ENCODE results near the gene CTDP1.
"Not testable (repeated sequence)": the region's sequence is repeated elsewhere in the genome, so short reads cannot be mapped to it uniquely, and the experiment has no call there.

Gene CTDP1

DNA sequence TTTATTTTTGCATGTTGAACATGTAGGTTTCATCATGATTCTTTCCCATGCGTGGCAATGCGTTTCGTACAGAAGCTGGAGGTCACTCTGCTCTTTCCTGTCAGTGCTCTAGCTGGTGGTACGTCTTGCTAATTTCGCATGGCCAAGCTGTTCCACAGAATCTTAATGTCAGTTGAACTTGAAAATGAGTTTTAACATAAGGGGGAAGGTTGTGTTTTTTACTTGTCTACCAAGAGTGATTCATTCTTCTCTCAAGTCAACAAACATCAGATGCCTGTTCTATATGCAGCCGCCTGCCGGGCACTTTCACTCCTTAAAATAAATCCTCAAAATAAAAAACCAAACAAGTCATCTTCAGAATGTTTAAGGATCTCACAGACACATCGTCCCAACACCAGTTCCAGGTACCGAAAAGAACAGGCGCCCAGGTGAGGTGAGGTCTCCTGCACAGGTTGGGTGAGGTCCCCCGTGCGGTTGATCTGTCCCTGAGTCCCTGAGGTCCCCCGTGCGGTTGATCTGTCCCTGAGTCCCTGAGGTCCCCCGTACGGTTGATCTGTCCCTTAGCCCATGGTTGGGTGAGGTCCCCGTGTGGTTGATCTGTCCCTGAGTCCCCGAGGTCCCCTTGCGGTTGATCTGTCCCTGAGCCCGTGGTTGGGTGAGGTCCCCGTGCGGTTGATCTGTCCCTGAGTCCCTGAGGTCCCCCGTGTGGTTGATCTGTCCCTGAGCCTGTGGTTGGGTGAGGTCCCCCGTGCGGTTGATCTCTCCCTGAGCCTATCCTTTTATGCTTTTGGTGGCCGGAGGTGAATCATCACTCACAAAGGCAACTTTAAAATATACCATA, 61.1 kb downstream of the CTDP1 start:
- ATAC-seq (no peak), DNase-seq (ENCODE audit: low spot score in 2 of 2) (no peak)
- Mint-ChIP-seq H3K4me1 (peaks cover 10% of the 10 kb centered on the region), H3K9me3 (peaks cover 3% of the 10 kb centered on the region), H3K27ac (peak overlapping the region; percentile 82), H3K4me3 (no peak overlapping the region), H3K36me3 (peaks cover 87% of the 10 kb centered on the region)

DNA sequence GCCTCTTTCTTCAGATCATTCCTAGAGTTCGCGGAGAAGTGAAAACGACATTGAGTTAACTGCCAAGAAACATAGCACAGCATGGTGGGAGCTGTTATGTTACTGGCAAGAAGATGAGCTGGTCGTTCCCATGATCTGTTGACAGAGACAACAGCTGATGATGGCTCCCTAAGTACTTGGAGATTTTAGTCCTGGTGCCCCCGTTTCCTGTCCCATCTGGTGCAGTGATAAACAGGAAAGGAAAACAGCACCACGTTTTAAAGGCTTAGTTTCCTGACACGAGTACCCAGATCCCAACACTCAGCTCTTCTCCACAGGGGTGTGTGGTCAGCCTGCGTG, 61.7 kb downstream of the CTDP1 start:
- Mint-ChIP-seq H3K9me3 (peaks cover 3% of the 10 kb centered on the region), H3K4me1 (peaks cover 10% of the 10 kb centered on the region), H3K36me3 (peaks cover 85% of the 10 kb centered on the region), H3K4me3 (no peak overlapping the region), H3K27ac (peak overlapping the region; percentile 82)
- ATAC-seq (no peak), DNase-seq (ENCODE audit: low spot score in 2 of 2) (no peak)

DNA sequence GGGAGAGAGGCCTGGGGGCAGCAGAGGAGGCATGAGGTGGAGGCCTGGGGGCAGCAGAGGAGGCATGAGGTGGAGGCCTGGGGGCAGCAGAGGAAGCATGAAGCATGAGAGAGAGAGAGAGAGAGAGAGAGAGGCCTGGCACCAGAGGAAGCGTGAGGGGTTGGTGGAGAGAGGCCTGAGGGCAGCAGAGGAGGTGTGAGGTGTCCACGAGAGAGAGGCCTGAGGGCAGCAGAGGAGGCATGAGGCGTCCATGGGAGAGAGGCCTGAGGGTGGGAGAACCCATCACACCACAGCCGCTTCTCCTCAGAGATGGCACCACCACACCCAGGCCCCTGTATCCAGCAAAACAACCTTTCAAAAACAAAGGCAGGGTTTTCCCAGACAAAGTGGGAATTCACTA, 62.5 kb downstream of the CTDP1 start:
- DNase-seq (ENCODE audit: low spot score in 2 of 2) (no peak), ATAC-seq (no peak)
- Mint-ChIP-seq H3K4me1 (peaks cover 10% of the 10 kb centered on the region), H3K9me3 (peaks cover 3% of the 10 kb centered on the region), H3K27ac (peak overlapping the region; percentile 82), H3K4me3 (no peak overlapping the region), H3K36me3 (peaks cover 85% of the 10 kb centered on the region)

GRCh38 chr18:79744625-79745024, 65.0 kb downstream of the CTDP1 start:
- DNase-seq (ENCODE audit: low spot score in 2 of 2) (no peak), ATAC-seq (no peak)
- peaks cover 73% of the 10 kb centered on the region for H3K36me3 Mint-ChIP-seq
- peaks cover 3% of the 10 kb centered on the region for H3K9me3 Mint-ChIP-seq
- H3K4me3 Mint-ChIP-seq, result no peak overlapping the region
- peaks cover 8% of the 10 kb centered on the region for H3K4me1 Mint-ChIP-seq
- peak overlapping the region; percentile 15 for H3K27ac Mint-ChIP-seq

GRCh38 chr18:79746730-79747129, 67.1 kb downstream of the CTDP1 start:
- H3K36me3 Mint-ChIP-seq, result peaks cover 67% of the 10 kb centered on the region
- DNase-seq (ENCODE audit: low spot score in 2 of 2), result no peak
- peaks cover 3% of the 10 kb centered on the region for H3K9me3 Mint-ChIP-seq
- H3K4me1 Mint-ChIP-seq, result peaks cover 12% of the 10 kb centered on the region
- no peak overlapping the region for H3K4me3 Mint-ChIP-seq
- no peak overlapping the region for H3K27ac Mint-ChIP-seq
- ATAC-seq, result no peak

- Mint-ChIP-seq H3K27ac (no peak overlapping the region), H3K36me3 (peaks cover 62% of the 10 kb centered on the region), H3K4me3 (no peak overlapping the region), H3K9me3 (peaks cover 3% of the 10 kb centered on the region), H3K4me1 (peaks cover 12% of the 10 kb centered on the region)
- ATAC-seq, result no peak
- DNase-seq (ENCODE audit: low spot score in 2 of 2), result no peak
Observed at GRCh38 chr18:79747156-79747845, 67.7 kb downstream of the CTDP1 start.

DNA sequence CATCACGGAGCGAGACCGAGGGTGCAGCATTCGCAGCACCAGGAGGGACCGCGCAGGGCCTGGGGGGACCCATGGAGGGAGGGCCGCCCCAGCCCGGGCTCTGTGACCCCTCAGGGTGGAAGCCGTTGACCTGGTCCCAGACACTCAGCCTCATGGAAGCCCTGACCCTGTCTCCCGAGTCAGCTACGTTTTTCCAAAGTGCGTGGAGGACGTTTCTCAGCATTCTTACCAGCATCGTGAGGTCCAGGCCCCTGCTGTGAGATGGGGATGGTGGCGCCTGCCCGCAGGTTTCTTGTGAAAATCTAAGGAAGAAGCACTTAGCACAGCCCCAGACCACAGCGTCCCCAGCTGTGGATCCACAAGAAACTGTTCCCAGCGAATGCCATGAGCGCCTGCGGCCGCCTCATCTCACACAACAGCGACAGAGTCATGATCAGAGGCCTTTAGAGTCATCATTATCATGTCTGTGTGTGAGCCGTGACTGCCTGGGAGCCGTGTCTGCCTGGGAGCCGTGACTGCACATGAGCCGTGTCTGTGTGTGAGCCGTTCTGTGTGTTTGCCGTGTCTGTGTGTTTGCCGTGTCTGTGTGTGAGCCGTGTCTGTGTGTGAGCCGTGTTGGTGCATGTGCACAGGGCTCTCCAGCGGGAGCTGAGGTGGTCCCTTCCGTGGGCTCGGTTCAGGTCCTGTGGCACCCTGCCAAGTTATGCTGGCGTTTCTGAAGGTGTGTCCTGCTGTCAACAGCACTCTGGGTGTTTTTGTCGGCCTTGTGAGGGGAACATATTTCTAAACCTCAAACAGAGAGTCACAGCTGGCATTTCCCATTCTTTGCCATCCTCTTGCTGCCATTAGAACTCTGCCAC, 68.9 kb downstream of the CTDP1 start:
- H3K9me3 Mint-ChIP-seq, result peaks cover 3% of the 10 kb centered on the region
- no peak overlapping the region for H3K4me3 Mint-ChIP-seq
- DNase-seq (ENCODE audit: low spot score in 2 of 2) (no peak), ATAC-seq (no peak)
- peaks cover 58% of the 10 kb centered on the region for H3K36me3 Mint-ChIP-seq
- no peak overlapping the region for H3K27ac Mint-ChIP-seq
- peaks cover 12% of the 10 kb centered on the region for H3K4me1 Mint-ChIP-seq

GRCh38 chr18:79749251-79750191, 69.9 kb downstream of the CTDP1 start:
- ATAC-seq (no peak), DNase-seq (ENCODE audit: low spot score in 2 of 2) (no peak)
- Mint-ChIP-seq H3K4me3 (no peak overlapping the region), H3K4me1 (peaks cover 9% of the 10 kb centered on the region), H3K9me3 (peaks cover 1% of the 10 kb centered on the region), H3K36me3 (peaks cover 58% of the 10 kb centered on the region), H3K27ac (no peak overlapping the region)

DNA sequence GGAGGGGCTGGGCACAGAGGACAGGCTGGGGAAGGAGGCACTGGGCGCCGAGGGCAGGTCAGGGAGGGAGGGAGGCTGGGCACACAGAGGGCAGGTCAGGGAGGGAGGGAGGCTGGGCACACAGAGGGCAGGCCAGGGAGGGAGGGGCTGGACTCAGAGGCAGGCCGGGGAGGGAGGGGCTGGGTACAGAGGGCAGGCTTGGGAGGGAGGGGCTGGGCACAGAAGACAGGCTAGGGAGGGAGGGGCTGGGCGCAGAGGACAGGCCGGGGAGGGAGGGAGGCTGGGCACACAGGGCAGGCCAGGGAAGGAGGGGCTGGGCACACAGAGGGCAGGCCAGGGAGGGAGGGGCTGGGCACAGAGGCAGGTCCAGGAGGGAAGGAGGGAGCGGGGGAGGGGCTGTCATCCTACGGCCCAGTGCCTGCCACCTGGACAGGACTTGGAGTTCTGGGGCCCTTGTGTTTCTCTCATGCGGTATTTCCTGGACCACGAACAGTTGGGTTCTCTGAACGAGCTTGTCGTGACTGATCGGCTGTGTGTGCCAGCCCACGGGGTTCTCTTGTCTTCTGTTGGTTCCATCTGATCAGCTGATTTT, 71.5 kb downstream of the CTDP1 start:
- Mint-ChIP-seq H3K9me3 (no peaks in the 10 kb centered on the region), H3K4me3 (no peak overlapping the region), H3K27ac (no peak overlapping the region)

GRCh38 chr18:79751918-79752578, 72.4 kb downstream of the CTDP1 start:
- not testable (repeated sequence) for ATAC-seq; H3K27ac Mint-ChIP-seq; DNase-seq (ENCODE audit: low spot score in 2 of 2); H3K4me3 Mint-ChIP-seq; H3K4me1 Mint-ChIP-seq; H3K9me3 Mint-ChIP-seq
- peaks cover 63% of the 10 kb centered on the region for H3K36me3 Mint-ChIP-seq

More for the DNA sequence above, 71.5 kb downstream of the CTDP1 start:
- DNase-seq (ENCODE audit: low spot score in 2 of 2), result no peak
- Mint-ChIP-seq H3K4me1 (peaks cover 6% of the 10 kb centered on the region), H3K36me3 (peaks cover 66% of the 10 kb centered on the region)
- no peak for ATAC-seq

- not testable (repeated sequence) for DNase-seq (ENCODE audit: low spot score in 2 of 2); H3K4me1 Mint-ChIP-seq; ATAC-seq; H3K4me3 Mint-ChIP-seq; H3K27ac Mint-ChIP-seq; H3K9me3 Mint-ChIP-seq
- H3K36me3 Mint-ChIP-seq, result peaks cover 70% of the 10 kb centered on the region
Observed at GRCh38 chr18:79752946-79753345, 73.3 kb downstream of the CTDP1 start.

DNA sequence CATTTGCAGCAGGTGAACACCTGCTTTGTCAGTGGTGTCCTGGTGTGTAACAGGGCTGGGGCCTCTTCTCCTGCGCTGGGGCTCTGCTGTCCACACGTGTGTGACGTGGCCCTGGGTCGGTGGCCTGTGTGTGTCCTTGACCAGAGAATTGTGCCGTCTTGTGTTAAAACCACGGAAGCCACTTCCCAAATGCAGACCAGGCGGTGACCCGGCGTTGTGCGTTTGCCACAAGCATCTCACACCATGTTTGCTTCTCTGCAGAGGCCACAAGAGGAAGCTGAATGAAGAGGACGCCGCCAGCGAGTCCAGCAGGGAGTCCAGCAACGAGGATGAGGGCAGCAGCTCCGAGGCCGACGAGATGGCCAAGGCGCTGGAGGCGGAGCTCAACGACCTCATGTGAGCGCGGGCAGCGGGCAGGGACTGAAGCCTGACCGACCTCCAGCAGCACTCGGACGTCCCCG, 73.8 kb downstream of the CTDP1 start:
- Mint-ChIP-seq H3K4me3 (no peak overlapping the region), H3K36me3 (peaks cover 72% of the 10 kb centered on the region), H3K4me1 (peaks cover 6% of the 10 kb centered on the region), H3K27ac (no peak overlapping the region), H3K9me3 (peaks cover 5% of the 10 kb centered on the region)
- ATAC-seq, result no peak
- DNase-seq (ENCODE audit: low spot score in 2 of 2), result no peak

- ATAC-seq, result no peak
- Mint-ChIP-seq H3K4me3 (no peak overlapping the region), H3K27ac (no peak overlapping the region), H3K4me1 (peaks cover 6% of the 10 kb centered on the region), H3K9me3 (peaks cover 5% of the 10 kb centered on the region), H3K36me3 (peaks cover 67% of the 10 kb centered on the region)
- DNase-seq (ENCODE audit: low spot score in 2 of 2), result no peak
Observed at GRCh38 chr18:79754022-79754761, 74.6 kb downstream of the CTDP1 start.

Data from stimulated activated effector memory CD8-positive, alpha-beta T cell treated with anti-CD3 and anti-CD28 coated beads, Interleukin-12 subunit alpha, Interleukin-12 subunit beta, amount 100 ng/mL, for 72 hours (primary cell).